Tibial nerve (tissue), 3 donors: ENCODE measurements around the gene PGAP3.

ENCODE experiments used
- CTCF ChIP-seq, 5 experiments: fragments of 200-600 bp in 3 of 5; fragments of 450-650 bp in 2 of 5; sonication (generic) in 3 of 5; IDR thresholded peaks; one replicate each; pipeline ENCODE4 v1.5.1; 2016 to 2019; ENCODE audit warnings: antibody characterized with exemption in 5 of 5, mild to moderate bottlenecking in 3 of 5, moderate library complexity in 2 of 5
- POLR2A ChIP-seq, 2 donors: fragments of 450-650 bp; IDR thresholded peaks; one replicate each; pipeline ENCODE4 v1.6.1; 2017; ENCODE audit warnings: antibody characterized with exemption in 2 of 2, mild to moderate bottlenecking in 2 of 2, moderate library complexity in 2 of 2

GRCh38 chr17:39629494-39629880 is 58.4 kb downstream of the PGAP3 start:
- TF ChIP-seq CTCF (IDR thresholded peaks at IDR 0.05) (no peak), POLR2A (IDR thresholded peaks at IDR 0.05) (no peak)
